ENCODE data around the gene KLK2. TPM values are rescaled to one million over a fixed set of nuclear protein-coding genes. Genes with fewer than 3 reads are reported as not detected.

The KLK2 gene
- polyA plus RNA-seq, 4 donors = 0.03 to 0.24 TPM; not detected in 2

GRCh38 chr19:50912727-50913716 lies 39.8 kb downstream of the KLK2 start:
- DNase-seq (ENCODE audit: low read depth in 4 of 4, low spot score in 3 of 4) = no peak

- no peak for DNase-seq (ENCODE audit: low read depth in 4 of 4, low spot score in 3 of 4)
Observed at GRCh38 chr19:50916069-50916468, 42.8 kb downstream of the KLK2 start.

- no peak for DNase-seq (ENCODE audit: low read depth in 4 of 4, low spot score in 3 of 4)
Observed at GRCh38 chr19:50921426-50922316, 48.4 kb downstream of the KLK2 start.

GRCh38 chr19:50922317-50922853 lies 49.1 kb downstream of the KLK2 start:
- DNase-seq (ENCODE audit: low read depth in 4 of 4, low spot score in 3 of 4) = peak; percentile 73 to 81 (median 76)

GRCh38 chr19:50924586-50924985 lies 51.3 kb downstream of the KLK2 start:
- DNase-seq (ENCODE audit: low read depth in 4 of 4, low spot score in 3 of 4) = no peak

GRCh38 chr19:50925734-50926133 lies 52.5 kb downstream of the KLK2 start:
- no peak for DNase-seq (ENCODE audit: low read depth in 4 of 4, low spot score in 3 of 4)

- DNase-seq (ENCODE audit: low read depth in 4 of 4, low spot score in 3 of 4) = no peak
Observed at GRCh38 chr19:50926144-50926543, 52.9 kb downstream of the KLK2 start.

GRCh38 chr19:50928831-50929230 lies 55.6 kb downstream of the KLK2 start:
- no peak for DNase-seq (ENCODE audit: low read depth in 4 of 4, low spot score in 3 of 4)

Other genes starting within 250 kb of the KLK2 start
- gene SYT3, start 233.6 kb upstream of the KLK2 start, polyA plus RNA-seq (ENCODE audit: insufficient read length in 4 of 4) = 1 to 10 TPM in 3 of 4 donors, under 1 TPM in 1; 0.96 to 1.4 (median 1.1) TPM
- gene C19orf81, start 224.0 kb upstream of the KLK2 start, polyA plus RNA-seq (ENCODE audit: insufficient read length in 4 of 4) = 1 to 10 TPM; 1.8 to 5.0 (median 2.2) TPM
- 1 to 10 TPM; 5.1 to 7.2 (median 5.9) TPM for gene SHANK1, start 153.6 kb upstream of the KLK2 start, polyA plus RNA-seq (ENCODE audit: insufficient read length in 4 of 4)
- 10 to 100 TPM; 22.8 to 39.3 (median 25.6) TPM for gene CLEC11A, start 150.1 kb upstream of the KLK2 start, polyA plus RNA-seq (ENCODE audit: insufficient read length in 4 of 4)
- not detected for gene GPR32, start 103.0 kb upstream of the KLK2 start, polyA plus RNA-seq (ENCODE audit: insufficient read length in 4 of 4)
- under 1 TPM in 1 of 4 donors, not detected in 3; 0.21 TPM for gene ACP4, start 83.0 kb upstream of the KLK2 start, polyA plus RNA-seq (ENCODE audit: insufficient read length in 4 of 4)
- gene KLK1, start 49.7 kb upstream of the KLK2 start, polyA plus RNA-seq (ENCODE audit: insufficient read length in 4 of 4) = 1 to 10 TPM; 1.7 to 2.3 (median 2.0) TPM
- under 1 TPM in 1 of 4 donors, not detected in 3; 0.11 TPM for gene KLK15, start 39.9 kb upstream of the KLK2 start, polyA plus RNA-seq (ENCODE audit: insufficient read length in 4 of 4)
- gene KLK3, start 18.5 kb upstream of the KLK2 start, polyA plus RNA-seq (ENCODE audit: insufficient read length in 4 of 4) = under 1 TPM; 0.28 to 0.55 (median 0.38) TPM
- gene KLK4, start 38.0 kb downstream of the KLK2 start, polyA plus RNA-seq (ENCODE audit: insufficient read length in 4 of 4) = under 1 TPM in 2 of 4 donors, not detected in 2; 0.05 to 0.22 TPM
- 1 to 10 TPM; 1.3 to 2.6 (median 2.1) TPM for gene KLK5, start 79.6 kb downstream of the KLK2 start, polyA plus RNA-seq (ENCODE audit: insufficient read length in 4 of 4)
- 10 to 100 TPM; 36.8 to 53.2 (median 42.2) TPM for gene KLK6, start 96.2 kb downstream of the KLK2 start, polyA plus RNA-seq (ENCODE audit: insufficient read length in 4 of 4)
- 1 to 10 TPM; 5.1 to 9.7 (median 5.6) TPM for gene KLK7, start 110.5 kb downstream of the KLK2 start, polyA plus RNA-seq (ENCODE audit: insufficient read length in 4 of 4)
- 1 to 10 TPM; 2.3 to 3.4 (median 2.6) TPM for gene KLK8, start 128.2 kb downstream of the KLK2 start, polyA plus RNA-seq (ENCODE audit: insufficient read length in 4 of 4)
- under 1 TPM in 3 of 4 donors, not detected in 1; 0.29 to 0.32 (median 0.31) TPM for gene KLK10, start 146.3 kb downstream of the KLK2 start, polyA plus RNA-seq (ENCODE audit: insufficient read length in 4 of 4)
- under 1 TPM in 3 of 4 donors, not detected in 1; 0.21 to 0.28 (median 0.27) TPM for gene KLK11, start 153.2 kb downstream of the KLK2 start, polyA plus RNA-seq (ENCODE audit: insufficient read length in 4 of 4)
- under 1 TPM in 1 of 4 donors, not detected in 3; 0.06 TPM for gene KLK12, start 161.6 kb downstream of the KLK2 start, polyA plus RNA-seq (ENCODE audit: insufficient read length in 4 of 4)
- under 1 TPM; 0.20 to 0.55 (median 0.52) TPM for gene KLK13, start 191.7 kb downstream of the KLK2 start, polyA plus RNA-seq (ENCODE audit: insufficient read length in 4 of 4)
- under 1 TPM; 0.15 to 0.53 (median 0.28) TPM for gene KLK14, start 209.4 kb downstream of the KLK2 start, polyA plus RNA-seq (ENCODE audit: insufficient read length in 4 of 4)
- 1 to 10 TPM; 2.6 to 4.6 (median 3.0) TPM for gene CTU1, start 235.0 kb downstream of the KLK2 start, polyA plus RNA-seq (ENCODE audit: insufficient read length in 4 of 4)